Measurements from ENCODE around the gene DTX2. TPM values are rescaled to one million over a fixed set of nuclear protein-coding genes. Genes with fewer than 3 reads are reported as not detected.
"Not testable (repeated sequence)": the region's sequence is repeated elsewhere in the genome, so short reads cannot be mapped to it uniquely, and the experiment has no call there.

The DTX2 gene
- 10.8 to 12.8 TPM (median 11.5 TPM) in 3 replicates for total RNA-seq
- long read RNA-seq, partial matches to known transcripts = 2 of 7 reads
- long read RNA-seq, other reads (novel, unspliced or antisense) = 3 of 7 reads

- H3K4me3 Mint-ChIP-seq (ENCODE audit: unreplicated experiment) = peak within 1 kb of the TSS; percentile 35
- H3K4me1 Mint-ChIP-seq (ENCODE audit: low read depth); DNase-seq (ENCODE audit: low spot score); H3K27ac Mint-ChIP-seq (ENCODE audit: unreplicated experiment); H3K36me3 Mint-ChIP-seq (ENCODE audit: low read depth); H3K27me3 Mint-ChIP-seq (ENCODE audit: low read depth); H3K9me3 Mint-ChIP-seq (ENCODE audit: low read depth): not testable (repeated sequence)
Measured at GRCh38 chr7:76461464-76462101, at the start of gene DTX2. Gene DTX2 (plus strand): TSS chr7:76461709. CDS start chr7:76480510, 18,801 bp downstream.

GRCh38 chr7:76412249-76412648, 49.3 kb upstream of the DTX2 start:
- Mint-ChIP-seq H3K9me3 (ENCODE audit: low read depth) (no peaks in the 10 kb centered on the region), H3K27me3 (ENCODE audit: low read depth) (no peaks in the 10 kb centered on the region), H3K36me3 (ENCODE audit: low read depth) (no peaks in the 10 kb centered on the region), H3K27ac (ENCODE audit: unreplicated experiment) (no peak overlapping the region), H3K4me3 (ENCODE audit: unreplicated experiment) (no peak overlapping the region), H3K4me1 (ENCODE audit: low read depth) (peaks cover 15% of the 10 kb centered on the region)
- no peak for DNase-seq (ENCODE audit: low spot score)
- TF ChIP-seq CTCF (IDR thresholded peaks at IDR 0.05) = no peak

- not testable (repeated sequence) for H3K4me3 Mint-ChIP-seq (ENCODE audit: unreplicated experiment); H3K36me3 Mint-ChIP-seq (ENCODE audit: low read depth); H3K27me3 Mint-ChIP-seq (ENCODE audit: low read depth); DNase-seq (ENCODE audit: low spot score); H3K9me3 Mint-ChIP-seq (ENCODE audit: low read depth); H3K27ac Mint-ChIP-seq (ENCODE audit: unreplicated experiment)
- peaks cover 27% of the 10 kb centered on the region for H3K4me1 Mint-ChIP-seq (ENCODE audit: low read depth)
Measured at GRCh38 chr7:76417654-76418310, 43.7 kb upstream of the DTX2 start.

- not testable (repeated sequence) for H3K9me3 Mint-ChIP-seq (ENCODE audit: low read depth); H3K27me3 Mint-ChIP-seq (ENCODE audit: low read depth); H3K4me3 Mint-ChIP-seq (ENCODE audit: unreplicated experiment); H3K36me3 Mint-ChIP-seq (ENCODE audit: low read depth)
- DNase-seq (ENCODE audit: low spot score) = peak; percentile 21
- Mint-ChIP-seq H3K4me1 (ENCODE audit: low read depth) (peaks cover 40% of the 10 kb centered on the region), H3K27ac (ENCODE audit: unreplicated experiment) (peak overlapping the region; percentile 97)
Measured at GRCh38 chr7:76421097-76421496, 40.4 kb upstream of the DTX2 start.

GRCh38 chr7:76423666-76424412, 37.7 kb upstream of the DTX2 start:
- no peak for TF ChIP-seq CTCF (IDR thresholded peaks at IDR 0.05)
- Mint-ChIP-seq H3K4me1 (ENCODE audit: low read depth) (peaks cover 44% of the 10 kb centered on the region), H3K27ac (ENCODE audit: unreplicated experiment) (peak overlapping the region; percentile 91), H3K4me3 (ENCODE audit: unreplicated experiment) (no peak overlapping the region), H3K9me3 (ENCODE audit: low read depth) (peaks cover 6% of the 10 kb centered on the region), H3K36me3 (ENCODE audit: low read depth) (no peaks in the 10 kb centered on the region), H3K27me3 (ENCODE audit: low read depth) (no peaks in the 10 kb centered on the region)
- DNase-seq (ENCODE audit: low spot score) = peak; percentile 56

- H3K4me3 Mint-ChIP-seq (ENCODE audit: unreplicated experiment) = no peak within 1 kb of the TSS
- peaks cover 41% of the 10 kb centered on the region for H3K4me1 Mint-ChIP-seq (ENCODE audit: low read depth)
- DNase-seq (ENCODE audit: low spot score) = peak; percentile 51
- H3K9me3 Mint-ChIP-seq (ENCODE audit: low read depth) = peaks cover 6% of the 10 kb centered on the region
- H3K27ac Mint-ChIP-seq (ENCODE audit: unreplicated experiment) = peak within 1 kb of the TSS; percentile 91
- H3K36me3 Mint-ChIP-seq (ENCODE audit: low read depth) = no peaks in the 10 kb centered on the region
- H3K27me3 Mint-ChIP-seq (ENCODE audit: low read depth) = no peaks in the 10 kb centered on the region
- no peak for TF ChIP-seq CTCF (IDR thresholded peaks at IDR 0.05)
Measured at GRCh38 chr7:76424413-76425111, 36.9 kb upstream of the DTX2 start, which contains the start of gene ZP3. Gene ZP3 (plus strand): TSS chr7:76424950. CDS start chr7:76424965, 15 bp downstream.

Data from chondrocyte (in vitro differentiated cells).